ENCODE measurements around the gene ANKRD17. TPM values are rescaled to one million over a fixed set of nuclear protein-coding genes. Genes with fewer than 3 reads are reported as not detected.

Gene ANKRD17
- total and polyA plus RNA-seq, 2 of the 4 experiments (the other 2 are of a cell fraction) = 28.5 to 75.3 TPM

- H3K27ac ChIP-seq (ENCODE audit: insufficient read depth, low read length) = no peak overlapping the region
- DNase-seq (no peak), ATAC-seq (ENCODE audit: low read depth) (no peak)
- no peak overlapping the region for H3K56ac ChIP-seq (ENCODE audit: extremely low read depth, insufficient read depth, low read length)
- ChIA-PET CTCF (interaction anchor here (0.6 kb wide), 1 partner anchor 9 kb away, joined by 3 read pairs; no protein-coding TSS in a partner anchor), POLR2A (ENCODE audit: unreplicated experiment) (no interaction called here)
- no peak overlapping the region for H4K5ac ChIP-seq (ENCODE audit: low read depth, low read length)
- no peak overlapping the region for H4K91ac ChIP-seq (ENCODE audit: insufficient read depth, low read depth, low read length)
- in situ Hi-C loops (cut with MboI; ENCODE audit: low sequenced_read_pairs) = no loop called here
- intact Hi-C loops (cut with micrococcal nuclease) = no loop called here
- no peak overlapping the region for H2BK15ac ChIP-seq (ENCODE audit: low read depth, low read length)
- H3K4me1 ChIP-seq (ENCODE audit: control insufficient read depth, insufficient read depth, low read length) = no peaks in the 10 kb centered on the region
- no peaks in the 10 kb centered on the region for H3K9me3 ChIP-seq (ENCODE audit: control insufficient read depth, insufficient read depth, low read length)
- H2AK9ac ChIP-seq (replicated peaks; ENCODE audit: low read depth, low read length, poor library complexity) = no peak overlapping the region
- peaks cover 0 to 54% of the 10 kb centered on the region in 2 experiments; a peak in 2 of 4 replicates for H3K79me1 ChIP-seq (ENCODE audit: low read depth in 1 of 2, low read length in 2 of 2)
- BruUV-seq (replicated peaks) = no TSS peak
- H3K18ac ChIP-seq (ENCODE audit: low read depth, low read length) = no peak overlapping the region
- dilution Hi-C loops (cut with HindIII; ENCODE audit: low sequenced_read_pairs, unreplicated experiment) = no loop called here
- no peak overlapping the region for H2AK5ac ChIP-seq (ENCODE audit: low read depth, low read length)
- no peak overlapping the region for H3K4me3 ChIP-seq (ENCODE audit: insufficient read depth, low read depth, low read length)
- no CpG with 5 or more reads among the region's 1 CpG for WGBS, 2 experiments (ENCODE audit: extremely low coverage in 2 of 2, insufficient read length in 1 of 2)
- peaks cover 3% of the 10 kb centered on the region; the same call in 1 of the 2 replicates for H3K36me3 ChIP-seq (ENCODE audit: control insufficient read depth, insufficient read depth, low read length)
- TF ChIP-seq RFX5 (IDR thresholded peaks at IDR 0.05; ENCODE audit: low read depth, low read length) (no peak), ELK1 (IDR thresholded peaks at IDR 0.05; ENCODE audit: borderline replicate concordance, low read depth, low read length) (no peak), RAD21 (IDR thresholded peaks at IDR 0.05; ENCODE audit: low read length) (no peak), BHLHE40 (IDR thresholded peaks at IDR 0.05; ENCODE audit: low read depth, low read length) (no peak)
- H3K4me2 ChIP-seq (ENCODE audit: low read depth, low read length) = no peak overlapping the region
- H2AFZ ChIP-seq (replicated peaks; ENCODE audit: low read length, poor library complexity) = no peak overlapping the region
- no peak overlapping the region for H2BK5ac ChIP-seq (ENCODE audit: low read depth, low read length, poor library complexity, severe bottlenecking)
- no peak overlapping the region for H2BK20ac ChIP-seq (ENCODE audit: low read depth, low read length)
- H4K8ac ChIP-seq (ENCODE audit: low read depth in 2 of 2, low read length in 2 of 2) = no peak overlapping the region
- H4K20me1 ChIP-seq (ENCODE audit: insufficient read depth, low read length) = peaks cover 64% of the 10 kb centered on the region
- no peak overlapping the region for H3K9ac ChIP-seq (ENCODE audit: low read depth, low read length)
- H3K9me1 ChIP-seq (ENCODE audit: insufficient read depth, low read length) = peaks cover 5% of the 10 kb centered on the region; the same call in 1 of the 2 replicates
- H3K23ac ChIP-seq (ENCODE audit: low read depth, low read length) = no peak overlapping the region
- no peak overlapping the region for H3K14ac ChIP-seq (replicated peaks; ENCODE audit: low read depth, low read length)
- no peak overlapping the region for H2BK120ac ChIP-seq (ENCODE audit: low read depth, low read length)
- H3K4ac ChIP-seq (ENCODE audit: low read depth, low read length) = no peak overlapping the region
- H3K27me3 ChIP-seq (ENCODE audit: control insufficient read depth, insufficient read depth, low read length) = no peaks in the 10 kb centered on the region
These were observed 10.2 kb downstream of the ANKRD17 start for GRCh38 chr4:73248416-73248815.

Data from IMR-90 (cell line).